ENCODE measurements around the gene DOCK1.

Gene DOCK1

DNA sequence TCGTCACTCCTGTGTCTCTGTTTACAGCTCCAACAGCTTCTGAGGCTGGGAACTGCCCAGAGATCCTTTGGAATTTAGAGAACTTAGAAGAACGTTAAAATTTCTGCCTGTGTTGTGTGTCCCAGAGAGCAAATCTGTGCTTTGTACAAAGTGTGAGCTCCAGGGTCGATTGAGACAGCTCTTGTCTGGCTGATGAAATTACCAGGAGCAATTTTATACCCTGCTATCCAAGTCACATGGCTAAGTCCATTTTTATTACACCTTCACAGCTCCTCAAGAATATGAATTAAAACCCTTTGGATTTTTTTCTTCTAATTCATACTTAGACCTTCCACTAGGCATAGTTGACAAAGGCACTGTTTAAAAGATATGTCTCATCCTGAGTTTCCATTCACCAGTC is 337.7 kb downstream of the DOCK1 start:
- DNase-seq = no peak
- no peaks in the 10 kb centered on the region for H3K36me3 Mint-ChIP-seq
- no peaks in the 10 kb centered on the region for H3K4me1 Mint-ChIP-seq
- H3K9me3 Mint-ChIP-seq = no peaks in the 10 kb centered on the region
- no peak overlapping the region for H3K27ac Mint-ChIP-seq
- H3K4me3 Mint-ChIP-seq = no peak overlapping the region
- CTCF ChIA-PET = interaction anchor here (1.0 to 1.4 kb wide), 2 partner anchors 104 to 108 kb away, joined by 3 read pairs; no protein-coding TSS in a partner anchor
- H3K27me3 Mint-ChIP-seq = peaks cover 12% of the 10 kb centered on the region

DNA sequence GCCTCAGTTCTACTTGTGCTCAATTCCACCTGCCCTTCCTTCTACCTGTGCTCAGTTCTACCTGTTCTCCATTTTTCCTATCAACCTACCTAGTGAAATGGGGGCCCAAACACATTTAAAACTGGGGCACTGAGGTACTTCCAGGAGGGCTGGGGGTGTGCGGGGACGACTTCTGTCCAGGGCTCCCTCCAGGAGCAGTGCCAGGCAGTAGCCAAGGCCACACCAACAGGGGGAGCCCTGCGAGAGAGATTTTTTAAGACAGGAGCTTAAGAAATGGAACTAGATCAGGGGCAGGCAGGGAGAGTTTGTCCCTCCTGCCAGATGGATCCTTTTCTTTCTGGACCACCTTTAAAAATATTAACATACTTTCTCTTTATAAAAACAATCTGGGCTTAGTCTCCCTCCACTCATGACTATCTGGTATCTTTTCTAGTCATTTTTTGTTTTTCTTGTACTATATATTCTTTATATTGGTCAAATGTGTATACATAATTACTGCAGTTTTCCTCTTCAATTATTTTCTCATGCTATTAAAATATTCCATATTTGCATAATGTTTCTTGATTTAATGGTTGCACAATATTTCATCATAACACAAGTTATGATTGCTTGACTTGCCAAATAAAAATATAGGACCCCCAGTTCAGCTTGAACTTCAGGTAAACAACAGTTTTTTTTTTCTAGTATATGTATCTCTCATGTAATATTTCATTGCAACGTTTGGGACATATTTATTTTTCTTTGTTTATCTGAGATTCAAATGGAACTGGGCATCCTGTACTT is 338.5 kb downstream of the DOCK1 start:
- DNase-seq = peak; percentile 58
- no peaks in the 10 kb centered on the region for H3K4me1 Mint-ChIP-seq
- H3K36me3 Mint-ChIP-seq = no peaks in the 10 kb centered on the region
- no peaks in the 10 kb centered on the region for H3K9me3 Mint-ChIP-seq
- peaks cover 12% of the 10 kb centered on the region for H3K27me3 Mint-ChIP-seq
- no peak overlapping the region for H3K27ac Mint-ChIP-seq
- CTCF ChIA-PET = interaction anchor here (0.6 to 1.4 kb wide), 3 partner anchors 90 to 108 kb away, joined by 3 read pairs; no protein-coding TSS in a partner anchor
- no peak overlapping the region for H3K4me3 Mint-ChIP-seq

DNA sequence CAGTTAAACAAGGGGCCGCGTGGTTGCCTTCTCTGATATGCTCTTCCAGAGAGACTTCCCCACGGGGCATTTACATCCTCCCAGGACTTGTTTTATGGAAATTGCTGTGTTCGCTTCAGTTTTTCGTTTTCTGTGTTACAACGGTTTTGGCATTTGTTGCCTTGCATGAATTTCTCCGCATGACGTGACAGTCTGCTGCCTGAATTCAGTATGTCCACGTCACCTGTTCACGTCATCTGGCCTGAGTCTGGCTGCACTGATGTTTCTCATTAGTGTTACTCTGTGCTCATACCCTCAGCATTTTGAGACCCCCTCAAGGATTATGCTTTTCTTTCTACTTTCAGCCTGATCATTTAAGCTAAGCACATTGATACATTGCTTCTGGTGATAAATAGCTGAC is 340.2 kb downstream of the DOCK1 start:
- Mint-ChIP-seq H3K9me3 (no peaks in the 10 kb centered on the region), H3K4me3 (no peak overlapping the region), H3K36me3 (no peaks in the 10 kb centered on the region), H3K27ac (no peak overlapping the region), H3K27me3 (peaks cover 15% of the 10 kb centered on the region), H3K4me1 (no peaks in the 10 kb centered on the region)
- CTCF ChIA-PET = no interaction called here
- DNase-seq = no peak

DNA sequence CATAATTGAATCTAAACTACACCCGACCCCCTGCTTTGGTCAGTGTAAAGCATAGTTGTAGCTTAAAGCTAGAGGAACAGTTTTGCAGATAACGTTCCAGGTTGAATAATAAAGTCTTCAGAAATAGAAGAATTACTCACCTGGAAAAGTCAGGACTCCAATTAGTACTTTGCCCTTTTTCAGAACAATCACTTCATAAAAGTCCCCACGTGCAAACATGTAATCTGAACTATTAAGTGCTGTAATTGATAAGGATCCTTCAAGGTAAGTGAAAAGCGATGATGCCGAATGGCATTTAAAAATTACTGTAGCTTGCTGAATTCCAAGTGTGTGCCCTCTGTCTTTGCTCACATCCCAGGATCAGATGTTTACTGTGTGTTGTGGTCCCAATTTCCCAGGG is 344.8 kb downstream of the DOCK1 start:
- H3K36me3 Mint-ChIP-seq = no peaks in the 10 kb centered on the region
- no peaks in the 10 kb centered on the region for H3K9me3 Mint-ChIP-seq
- H3K27ac Mint-ChIP-seq = no peak overlapping the region
- CTCF ChIA-PET = interaction anchor here (0.6 kb wide), 1 partner anchor 79 kb away, joined by 3 read pairs; no protein-coding TSS in a partner anchor
- H3K27me3 Mint-ChIP-seq = peaks cover 15% of the 10 kb centered on the region
- peaks cover 12% of the 10 kb centered on the region for H3K4me1 Mint-ChIP-seq
- DNase-seq = no peak
- no peak overlapping the region for H3K4me3 Mint-ChIP-seq

DNA sequence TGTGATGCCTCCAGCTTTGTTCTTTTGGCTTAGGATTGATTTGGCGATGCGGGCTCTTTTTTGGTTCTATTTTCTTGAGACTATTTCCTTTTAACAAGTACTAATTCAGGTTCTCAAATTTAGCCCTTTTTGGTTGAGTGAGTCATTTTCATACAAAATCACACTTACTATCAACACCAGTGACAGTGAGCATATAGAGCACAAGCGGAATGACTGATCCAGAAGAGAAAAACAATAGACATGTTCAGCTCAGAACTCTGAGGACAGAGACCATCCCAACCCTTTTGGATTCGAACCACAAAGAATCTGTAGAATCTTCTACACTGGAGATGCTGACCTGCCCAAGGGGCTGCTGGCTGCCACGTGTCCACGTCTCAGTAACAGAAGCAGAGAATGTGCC is 347.6 kb downstream of the DOCK1 start:
- H3K4me1 Mint-ChIP-seq = peaks cover 12% of the 10 kb centered on the region
- no peaks in the 10 kb centered on the region for H3K36me3 Mint-ChIP-seq
- peaks cover 20% of the 10 kb centered on the region for H3K27me3 Mint-ChIP-seq
- H3K27ac Mint-ChIP-seq = no peak overlapping the region
- H3K4me3 Mint-ChIP-seq = no peak overlapping the region
- H3K9me3 Mint-ChIP-seq = no peaks in the 10 kb centered on the region
- CTCF ChIA-PET = no interaction called here
- DNase-seq = no peak

DNA sequence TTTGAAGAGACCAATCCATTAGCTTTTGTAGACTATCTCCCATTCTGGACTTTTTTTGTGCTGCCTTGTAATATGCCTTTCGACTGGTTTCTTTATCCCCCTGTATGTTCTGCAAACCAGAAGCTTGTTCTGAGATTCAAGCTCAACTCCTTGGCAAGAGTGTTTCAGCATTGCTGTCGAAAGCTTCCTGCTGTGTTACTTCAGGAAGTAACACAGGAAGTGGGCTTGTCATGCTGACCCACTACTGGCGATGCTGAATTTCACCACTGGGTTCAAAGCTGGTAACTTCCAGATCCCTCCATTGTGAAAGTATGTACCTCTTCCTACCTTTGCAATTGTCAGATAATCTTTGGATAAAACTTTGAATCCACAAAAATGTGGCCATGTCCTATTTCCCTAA is 349.0 kb downstream of the DOCK1 start:
- H3K4me3 Mint-ChIP-seq = no peak overlapping the region
- peaks cover 12% of the 10 kb centered on the region for H3K4me1 Mint-ChIP-seq
- no peaks in the 10 kb centered on the region for H3K36me3 Mint-ChIP-seq
- H3K27me3 Mint-ChIP-seq = peaks cover 17% of the 10 kb centered on the region
- CTCF ChIA-PET = no interaction called here
- no peak overlapping the region for H3K27ac Mint-ChIP-seq
- H3K9me3 Mint-ChIP-seq = no peaks in the 10 kb centered on the region
- DNase-seq = no peak

DNA sequence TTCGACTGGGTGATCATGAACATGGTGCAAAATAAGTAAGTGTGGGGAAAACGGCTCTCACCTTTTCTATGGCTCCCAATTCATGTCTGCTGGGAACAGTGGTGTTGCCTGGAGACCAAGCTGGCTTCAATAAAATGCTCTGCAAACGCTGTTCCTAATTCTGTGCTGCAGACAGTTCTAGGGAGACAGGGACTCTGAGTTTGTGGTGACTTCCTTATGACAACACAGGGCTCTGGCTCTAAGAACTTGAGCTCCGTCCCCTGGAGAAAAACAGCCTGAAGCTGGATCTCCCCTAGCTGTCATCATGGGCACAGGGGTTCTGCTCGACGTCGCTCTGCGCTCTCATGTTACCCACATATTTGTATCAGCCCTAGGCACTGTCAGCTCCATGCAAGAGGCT is 352.2 kb downstream of the DOCK1 start:
- H3K27ac Mint-ChIP-seq = no peak overlapping the region
- no peak for DNase-seq
- no peaks in the 10 kb centered on the region for H3K36me3 Mint-ChIP-seq
- CTCF ChIA-PET = no interaction called here
- no peak overlapping the region for H3K4me3 Mint-ChIP-seq
- H3K9me3 Mint-ChIP-seq = peaks cover 22% of the 10 kb centered on the region
- peaks cover 17% of the 10 kb centered on the region for H3K27me3 Mint-ChIP-seq
- H3K4me1 Mint-ChIP-seq = peaks cover 12% of the 10 kb centered on the region

DNA sequence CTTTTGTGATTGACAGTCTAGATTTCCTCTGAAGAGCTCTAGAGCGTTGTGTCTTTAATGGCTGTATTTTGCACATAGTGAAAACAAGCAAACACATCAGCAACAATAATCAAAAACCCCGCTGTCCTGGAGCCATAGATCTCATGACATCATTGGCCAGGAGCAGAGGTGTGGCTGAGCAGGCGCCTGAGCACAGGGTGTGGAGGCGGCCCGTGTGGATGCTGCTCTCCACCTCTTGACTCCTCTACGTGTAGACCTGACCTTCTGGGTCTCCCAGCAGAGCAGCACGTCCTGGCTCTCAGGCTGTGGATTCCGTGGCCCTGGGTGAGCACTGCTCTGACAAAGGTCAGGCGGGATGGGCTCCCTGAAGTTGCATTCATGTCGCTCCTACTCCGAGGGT is 354.1 kb downstream of the DOCK1 start:
- H3K4me1 Mint-ChIP-seq = peaks cover 5% of the 10 kb centered on the region
- H3K36me3 Mint-ChIP-seq = no peaks in the 10 kb centered on the region
- H3K9me3 Mint-ChIP-seq = peaks cover 23% of the 10 kb centered on the region
- peaks cover 10% of the 10 kb centered on the region for H3K27me3 Mint-ChIP-seq
- no peak overlapping the region for H3K27ac Mint-ChIP-seq
- H3K4me3 Mint-ChIP-seq = no peak overlapping the region
- CTCF ChIA-PET = no interaction called here
- no peak for DNase-seq

DNA sequence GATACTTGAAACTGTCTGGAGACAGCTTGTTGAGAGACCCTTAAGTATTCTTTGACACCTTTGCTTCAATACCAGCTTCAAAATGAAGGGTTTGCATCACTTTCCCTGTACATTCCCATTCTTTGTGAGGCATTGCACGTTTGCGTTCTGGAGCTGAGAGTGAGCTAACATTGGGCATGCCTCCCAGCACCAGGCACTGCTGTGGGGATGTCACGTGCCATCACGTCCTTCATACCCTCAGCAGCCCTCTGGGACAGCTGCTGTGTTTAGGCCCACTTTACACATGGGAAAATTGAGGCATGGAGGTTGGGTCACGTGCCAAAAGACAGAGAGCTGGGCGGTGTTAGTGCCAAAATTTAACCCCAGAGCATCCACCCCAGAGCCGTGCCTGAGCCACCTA is 357.4 kb downstream of the DOCK1 start:
- no peaks in the 10 kb centered on the region for H3K4me1 Mint-ChIP-seq
- no peaks in the 10 kb centered on the region for H3K36me3 Mint-ChIP-seq
- CTCF ChIA-PET = no interaction called here
- peaks cover 23% of the 10 kb centered on the region for H3K9me3 Mint-ChIP-seq
- DNase-seq = no peak
- no peak overlapping the region for H3K27ac Mint-ChIP-seq
- no peaks in the 10 kb centered on the region for H3K27me3 Mint-ChIP-seq
- H3K4me3 Mint-ChIP-seq = no peak overlapping the region

DNA sequence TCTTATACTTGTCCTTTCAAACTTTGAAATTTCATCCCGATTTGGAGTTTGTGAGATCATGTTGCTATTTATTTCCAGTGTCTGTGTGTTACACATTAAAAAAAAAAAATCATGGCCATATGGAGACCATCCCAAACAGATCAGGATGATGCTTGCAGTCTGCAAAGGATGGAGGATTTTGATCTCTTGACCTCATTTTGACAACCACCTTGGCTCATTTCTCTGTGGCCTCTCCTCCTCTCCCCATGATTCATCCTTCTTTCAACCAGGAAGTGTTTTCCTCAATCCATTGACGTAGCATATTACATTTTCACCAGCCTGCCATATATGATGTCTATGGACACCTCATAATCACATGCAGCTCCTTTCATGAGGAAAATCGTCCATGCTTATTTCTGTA is 360.1 kb downstream of the DOCK1 start:
- H3K27me3 Mint-ChIP-seq = no peaks in the 10 kb centered on the region
- no peaks in the 10 kb centered on the region for H3K4me1 Mint-ChIP-seq
- H3K9me3 Mint-ChIP-seq = peaks cover 19% of the 10 kb centered on the region
- no peak overlapping the region for H3K4me3 Mint-ChIP-seq
- CTCF ChIA-PET = no interaction called here
- DNase-seq = no peak
- no peaks in the 10 kb centered on the region for H3K36me3 Mint-ChIP-seq
- no peak overlapping the region for H3K27ac Mint-ChIP-seq

DNA sequence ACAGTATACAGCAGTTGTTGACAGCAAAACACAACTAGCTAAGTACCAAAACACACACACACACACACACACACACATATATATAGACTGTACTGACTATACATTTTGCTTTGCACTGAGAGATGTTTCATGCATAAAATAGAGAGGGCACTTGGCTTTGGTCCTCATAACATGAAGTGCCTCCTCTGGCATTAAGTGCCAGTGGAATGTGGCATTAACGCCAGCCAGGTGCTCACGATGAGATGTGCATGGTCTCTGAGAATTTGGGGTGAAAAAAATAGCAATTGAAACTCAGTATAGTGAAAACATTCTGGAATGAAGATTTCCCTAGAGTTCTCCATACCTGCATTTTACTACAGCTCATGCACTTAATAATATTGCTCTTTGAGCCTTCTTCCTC is 361.2 kb downstream of the DOCK1 start:
- H3K36me3 Mint-ChIP-seq = no peaks in the 10 kb centered on the region
- DNase-seq = no peak
- CTCF ChIA-PET = no interaction called here
- no peaks in the 10 kb centered on the region for H3K4me1 Mint-ChIP-seq
- H3K9me3 Mint-ChIP-seq = peaks cover 9% of the 10 kb centered on the region
- H3K4me3 Mint-ChIP-seq = no peak overlapping the region
- no peak overlapping the region for H3K27ac Mint-ChIP-seq
- no peaks in the 10 kb centered on the region for H3K27me3 Mint-ChIP-seq

DNA sequence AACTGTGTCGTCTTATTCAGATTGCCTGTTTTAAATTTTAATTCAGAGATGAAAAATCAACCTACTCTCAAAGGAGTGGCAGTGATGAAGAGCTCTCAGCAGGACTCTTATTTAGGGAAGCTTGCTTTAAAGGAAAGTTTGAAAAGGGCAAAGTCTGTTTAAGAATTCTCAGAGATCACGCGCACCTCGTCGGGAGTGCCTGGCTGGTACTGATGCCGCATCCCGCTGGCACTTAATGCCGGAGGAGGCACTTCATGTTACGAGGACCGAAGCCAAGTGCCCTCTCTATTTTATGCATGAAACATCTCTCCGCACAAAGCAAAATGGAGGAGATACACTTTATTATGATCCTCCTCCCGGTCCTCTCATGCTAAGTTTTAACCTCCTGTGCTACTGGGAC is 362.2 kb downstream of the DOCK1 start:
- Mint-ChIP-seq H3K9me3 (no peaks in the 10 kb centered on the region), H3K27me3 (peaks cover 5% of the 10 kb centered on the region), H3K4me1 (no peaks in the 10 kb centered on the region), H3K27ac (no peak overlapping the region), H3K4me3 (no peak overlapping the region), H3K36me3 (no peaks in the 10 kb centered on the region)
- CTCF ChIA-PET = no interaction called here
- no peak for DNase-seq

DNA sequence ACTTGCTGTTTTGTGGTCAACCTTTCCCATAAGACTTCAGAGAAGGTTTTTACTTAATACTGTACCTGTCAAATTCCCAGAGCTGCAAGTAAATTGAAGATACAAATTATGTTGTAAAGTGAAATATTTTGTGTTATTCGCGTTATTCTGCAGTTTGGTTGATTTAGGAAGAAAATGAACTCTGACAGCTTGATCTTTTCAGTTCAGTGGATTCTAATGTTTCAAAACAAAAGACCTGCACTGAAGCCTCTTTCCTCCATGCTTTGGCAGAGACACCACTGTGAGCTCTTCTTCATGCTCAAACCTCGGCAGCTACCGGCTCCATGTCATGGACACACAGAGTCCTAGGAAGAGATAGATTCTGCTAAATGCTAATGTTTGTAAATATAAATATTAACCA is 366.8 kb downstream of the DOCK1 start:
- H3K27ac Mint-ChIP-seq = no peak overlapping the region
- no peak for DNase-seq
- no peak overlapping the region for H3K4me3 Mint-ChIP-seq
- CTCF ChIA-PET = interaction anchor here (0.7 kb wide), 1 partner anchor 20 kb away, joined by 3 read pairs; no protein-coding TSS in a partner anchor
- H3K4me1 Mint-ChIP-seq = no peaks in the 10 kb centered on the region
- no peaks in the 10 kb centered on the region for H3K9me3 Mint-ChIP-seq
- no peaks in the 10 kb centered on the region for H3K36me3 Mint-ChIP-seq
- H3K27me3 Mint-ChIP-seq = peaks cover 14% of the 10 kb centered on the region

DNA sequence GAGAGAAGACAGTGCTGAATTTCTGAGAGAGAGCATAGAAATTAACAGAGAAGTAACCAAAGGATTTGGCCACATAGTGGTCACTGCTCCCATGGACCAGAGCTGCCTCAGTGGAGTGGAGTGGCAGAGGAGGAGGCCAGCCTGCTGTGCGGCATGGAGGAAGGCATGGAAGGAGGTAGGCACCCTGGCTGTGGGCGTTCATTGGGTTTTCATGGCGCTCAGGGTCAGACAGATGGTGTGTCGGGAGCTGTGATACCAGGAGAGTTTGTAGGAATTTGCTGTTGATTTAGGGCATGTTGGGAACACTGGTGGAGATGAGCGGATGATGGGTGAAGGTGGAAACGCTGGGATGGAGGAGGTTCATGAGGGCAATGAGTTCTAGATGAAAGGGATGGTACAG is 370.0 kb downstream of the DOCK1 start:
- Mint-ChIP-seq H3K36me3 (no peaks in the 10 kb centered on the region), H3K27me3 (peaks cover 14% of the 10 kb centered on the region), H3K4me3 (no peak overlapping the region), H3K27ac (no peak overlapping the region), H3K9me3 (no peaks in the 10 kb centered on the region), H3K4me1 (no peaks in the 10 kb centered on the region)
- DNase-seq = no peak
- CTCF ChIA-PET = no interaction called here

DNA sequence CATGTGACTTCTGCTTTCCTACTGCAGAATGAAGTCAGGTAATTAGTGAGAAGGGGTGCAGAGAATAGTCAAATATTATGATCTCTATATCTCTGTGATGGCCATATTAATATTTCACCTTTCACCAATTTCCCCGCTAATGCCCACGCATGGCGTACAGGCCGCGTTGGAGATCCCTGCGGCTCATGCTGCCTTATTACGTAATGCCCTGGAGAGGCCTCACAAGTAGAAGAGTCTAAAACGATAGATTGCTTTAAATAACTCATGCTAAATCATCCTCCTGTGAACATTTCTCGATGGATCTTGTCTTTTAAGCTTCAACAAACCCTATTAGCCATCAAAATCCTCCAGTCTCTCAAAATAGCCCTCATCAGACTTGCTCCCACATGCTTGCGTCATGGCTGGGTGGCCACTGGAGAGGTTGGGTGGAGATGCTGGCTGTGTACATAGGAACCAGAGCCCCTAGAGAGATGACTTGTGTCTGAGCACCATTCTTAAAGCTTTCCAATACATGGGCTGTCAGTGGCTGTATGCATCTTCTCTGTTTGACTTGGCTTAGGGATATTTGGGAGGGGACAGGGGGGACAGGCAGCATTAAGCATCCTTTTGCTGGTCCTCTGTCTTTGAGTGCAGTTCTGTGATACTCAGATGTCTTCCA is 370.7 kb downstream of the DOCK1 start:
- Mint-ChIP-seq H3K4me1 (no peaks in the 10 kb centered on the region), H3K4me3 (no peak overlapping the region), H3K36me3 (no peaks in the 10 kb centered on the region), H3K9me3 (no peaks in the 10 kb centered on the region), H3K27ac (no peak overlapping the region), H3K27me3 (peaks cover 14% of the 10 kb centered on the region)
- CTCF ChIA-PET = no interaction called here
- DNase-seq = no peak
